HG03439 (cell line): Measurements from ENCODE around the gene FGF3.

Experiments used
- ATAC-seq: cut with Tn5 transposase; IDR thresholded peaks from one replicate; pipeline ENCODE4 v1.9.1; 2021; ENCODE audit warnings: mild to moderate bottlenecking, moderate library complexity; ENCODE audit not compliant: unreplicated experiment

FGF3 gene

DNA sequence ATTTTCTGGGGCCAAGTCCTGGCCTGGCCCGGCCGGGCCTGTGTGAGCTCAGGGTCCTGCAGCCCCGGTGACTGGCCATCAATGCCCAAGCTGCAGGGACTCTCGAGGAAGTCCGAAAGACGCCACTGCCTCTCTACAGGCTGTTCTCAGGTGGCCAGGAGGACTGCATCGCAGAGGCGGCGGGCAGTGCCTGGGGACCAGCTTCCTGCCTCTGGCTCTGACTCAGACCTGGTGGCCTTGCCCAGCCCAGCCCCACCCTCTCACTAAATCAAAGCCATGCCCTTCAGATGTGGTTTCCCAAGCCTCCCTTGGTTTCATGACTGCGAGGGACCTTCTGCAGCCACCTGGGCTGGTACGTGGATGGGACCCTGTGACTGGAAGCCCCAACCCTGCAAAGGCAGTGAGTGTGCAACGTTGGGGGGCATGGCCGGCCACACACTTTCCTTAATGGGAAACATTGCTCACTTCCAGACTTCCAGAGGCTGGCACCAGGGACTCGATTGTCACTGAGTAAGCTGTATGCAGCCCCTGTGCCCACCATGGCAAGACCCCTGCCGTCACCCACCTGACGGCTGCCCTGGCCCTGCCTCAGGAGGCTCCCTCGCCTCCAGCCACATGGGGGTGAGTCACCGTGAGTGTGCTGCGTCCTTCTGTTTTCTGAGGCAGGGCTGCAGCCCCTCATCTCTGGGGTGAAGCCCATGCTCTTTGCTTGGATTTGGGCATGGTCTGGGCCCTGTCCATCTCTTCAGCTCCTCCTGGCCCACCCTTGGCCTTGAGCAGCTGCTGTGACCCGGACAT is 6.0 kb upstream of the FGF3 start:
- ATAC-seq = no peak

DNA sequence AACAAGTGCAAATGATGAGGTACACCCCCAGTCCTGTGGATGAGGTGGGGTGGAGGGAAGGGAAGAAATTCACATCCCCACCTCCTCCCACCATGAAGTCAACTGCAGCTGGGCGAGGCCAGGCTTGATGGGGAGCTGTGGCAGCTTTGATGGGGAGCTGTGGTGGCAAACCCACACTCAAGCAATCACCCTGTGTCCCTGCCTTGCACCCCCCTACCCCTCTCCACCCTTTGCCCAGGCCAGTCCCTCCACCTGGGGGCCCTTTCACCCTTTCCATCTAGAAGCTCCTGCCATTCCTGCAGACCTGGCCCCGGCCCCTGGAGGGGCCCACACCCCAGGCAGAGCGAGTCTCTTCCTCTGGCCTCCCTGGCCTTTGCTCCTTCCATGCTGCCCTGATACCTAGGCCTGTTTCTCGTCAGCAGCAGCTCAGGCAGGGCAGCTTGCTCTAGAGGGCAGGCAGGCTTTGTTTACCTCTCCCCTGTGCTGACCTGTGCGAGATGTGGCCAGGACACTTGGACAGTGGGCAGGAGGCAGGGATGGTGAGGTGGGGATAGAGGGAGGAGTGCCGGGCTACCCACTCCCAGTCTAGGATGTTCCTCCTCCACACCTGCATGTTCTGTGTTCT is 4.5 kb upstream of the FGF3 start:
- no peak for ATAC-seq

- no peak for ATAC-seq
Measured at GRCh38 chr11:69822676-69823494, 3.7 kb upstream of the FGF3 start.

- ATAC-seq = no peak
Measured at GRCh38 chr11:69821511-69822040, 2.4 kb upstream of the FGF3 start.

- ATAC-seq = no peak
Measured at GRCh38 chr11:69820441-69820840, 1.2 kb upstream of the FGF3 start.

- ATAC-seq = no peak
Measured at GRCh38 chr11:69819541-69820070, 390 bp upstream of the FGF3 start.

- no peak for ATAC-seq
Measured at GRCh38 chr11:69818231-69818602, 999 bp downstream of the FGF3 start.

GRCh38 chr11:69817265-69818230 is 1.7 kb downstream of the FGF3 start:
- no peak for ATAC-seq

GRCh38 chr11:69816671-69817070 is 2.5 kb downstream of the FGF3 start:
- ATAC-seq = no peak

- ATAC-seq = no peak
Measured at GRCh38 chr11:69815973-69816372, 3.2 kb downstream of the FGF3 start.

DNA sequence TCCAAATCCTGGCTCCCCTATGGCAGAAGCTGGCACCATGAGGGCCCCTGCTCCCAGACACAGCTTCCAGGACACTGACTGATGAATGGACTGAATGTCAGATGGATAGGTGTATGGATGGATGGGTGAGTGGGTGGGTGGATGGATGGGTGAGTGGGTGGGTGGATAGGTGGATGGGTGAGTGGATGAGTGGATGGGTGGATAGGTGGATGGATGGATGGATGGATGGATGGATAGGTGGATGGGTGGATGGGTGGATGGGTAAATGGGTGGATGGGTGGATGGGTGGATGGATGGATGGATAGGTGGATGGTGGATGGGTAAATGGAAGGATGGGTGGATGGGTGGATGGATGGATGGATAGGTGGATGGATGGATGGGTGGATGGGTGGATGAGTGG is 4.3 kb downstream of the FGF3 start:
- ATAC-seq = no peak

- no peak for ATAC-seq
Measured at GRCh38 chr11:69814411-69814810, 4.8 kb downstream of the FGF3 start.

GRCh38 chr11:69813839-69814238 is 5.4 kb downstream of the FGF3 start:
- ATAC-seq = no peak

GRCh38 chr11:69812946-69813345 is 6.3 kb downstream of the FGF3 start:
- ATAC-seq = no peak

GRCh38 chr11:69812256-69812655 is 7.0 kb downstream of the FGF3 start:
- ATAC-seq = no peak

- no peak for ATAC-seq
Measured at GRCh38 chr11:69811431-69811830, 7.8 kb downstream of the FGF3 start.

- no peak for ATAC-seq
Measured at GRCh38 chr11:69810289-69811118, 8.7 kb downstream of the FGF3 start.

GRCh38 chr11:69808667-69809086 is 10.5 kb downstream of the FGF3 start:
- no peak for ATAC-seq

DNA sequence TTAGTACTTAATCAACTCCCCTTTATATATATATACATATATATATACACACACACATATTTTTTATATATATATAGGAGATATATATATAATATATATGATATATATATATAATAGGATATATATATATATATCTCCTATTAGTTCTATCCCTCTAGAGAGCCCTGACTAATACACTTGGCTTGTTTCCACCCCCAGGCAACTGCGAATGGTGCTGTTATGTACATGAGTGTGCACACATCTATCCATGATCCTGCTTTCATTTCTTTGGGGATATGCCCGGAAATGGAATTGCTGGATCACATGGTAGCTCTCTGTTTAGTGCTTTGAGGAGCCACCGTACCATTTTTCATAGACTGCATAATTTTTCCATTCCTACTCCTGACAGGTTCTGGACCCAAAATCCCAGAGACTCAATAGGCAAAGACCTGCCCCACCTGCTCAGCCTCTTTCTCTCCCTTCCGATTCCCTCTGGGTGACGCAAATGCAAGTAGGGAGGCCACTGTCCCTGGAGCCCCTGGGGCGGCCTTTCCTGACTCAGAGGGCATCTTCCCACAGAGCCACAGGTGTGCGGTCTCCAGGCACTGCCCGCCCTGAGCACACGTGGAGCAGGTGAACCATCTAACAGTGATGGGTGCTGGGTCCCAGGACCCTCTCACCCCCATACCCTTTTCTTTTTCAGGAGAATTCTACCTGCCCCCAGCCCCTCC is 12.0 kb downstream of the FGF3 start:
- ATAC-seq = no peak
